Measurements from ENCODE around the gene ATF5.

- TF ChIP-seq CTCF (conservative IDR thresholded peaks at IDR 0.05) (no peak), ZFX (IDR thresholded peaks at IDR 0.05) (no peak)
Measured at GRCh38 chr19:49884109-49884508, 44.9 kb upstream of the ATF5 start.
